Fibroblast of lung (primary cell): ENCODE data around the gene AKR1B15. TPM values are rescaled to one million over a fixed set of nuclear protein-coding genes. Genes with fewer than 3 reads are reported as not detected.
"Not testable (repeated sequence)": the region's sequence is repeated elsewhere in the genome, so short reads cannot be mapped to it uniquely, and the experiment has no call there.

Source experiments
- DNase-seq, 2 donors: peaks; one replicate each; pipeline versions ENCODE4 v3.0.0 to v3.0.0-alpha.2; 2010; ENCODE audit warnings: low read depth in 2 of 2
- H2AFZ ChIP-seq: 2 replicates; pipeline ENCODE4 v1.5.1; 2012; ENCODE audit warnings: low read length, control low read depth, inconsistent platforms
- H3K27ac ChIP-seq: 2 replicates; pipeline ENCODE4 v1.5.1; 2011; ENCODE audit warnings: low read length, control low read depth; ENCODE audit not compliant: insufficient read depth
- H3K27me3 ChIP-seq: 2 replicates; pipeline ENCODE4 v1.5.1; 2011; ENCODE audit warnings: mild to moderate bottlenecking, low read length; ENCODE audit not compliant: control insufficient read depth, insufficient read depth
- H3K36me3 ChIP-seq: 2 replicates; pipeline ENCODE4 v1.5.1; 2011; ENCODE audit warnings: low read length; ENCODE audit not compliant: control insufficient read depth, insufficient read depth
- H3K4me1 ChIP-seq: 2 replicates; pipeline ENCODE4 v1.5.1; 2011; ENCODE audit warnings: low read length; ENCODE audit not compliant: control insufficient read depth, insufficient read depth; ENCODE audit errors: extremely low read depth
- H3K4me2 ChIP-seq: 2 replicates; pipeline ENCODE4 v1.5.1; 2011; ENCODE audit warnings: low read length, control low read depth; ENCODE audit not compliant: insufficient read depth; ENCODE audit errors: extremely low read depth
- H3K4me3 ChIP-seq, 4 experiments: fragments of 200-600 bp in 1 of 4; sonication (generic) in 1 of 4; replicated peaks in 1 of 4; 2 replicates each; pipeline ENCODE4 v1.5.1; 2011 to 2016; ENCODE audit warnings: low read length in 4 of 4, low read depth in 3 of 4, mild to moderate bottlenecking in 3 of 4, control low read depth in 2 of 4, inconsistent platforms in 1 of 4, mixed read lengths in 1 of 4; ENCODE audit not compliant: insufficient read depth in 1 of 4; ENCODE audit errors: control extremely low read depth in 1 of 4
- H3K79me2 ChIP-seq: 2 replicates; pipeline ENCODE4 v1.5.1; 2012; ENCODE audit warnings: mild to moderate bottlenecking, low read length, inconsistent platforms; ENCODE audit not compliant: control insufficient read depth, insufficient read depth
- H3K9ac ChIP-seq: 2 replicates; pipeline ENCODE4 v1.5.1; 2011; ENCODE audit warnings: mild to moderate bottlenecking, low read length, control low read depth; ENCODE audit not compliant: insufficient read depth
- H3K9me3 ChIP-seq: 2 replicates; pipeline ENCODE4 v1.5.1; 2012; ENCODE audit warnings: low read depth, low read length; ENCODE audit not compliant: control insufficient read depth, insufficient read depth
- H4K20me1 ChIP-seq: 2 replicates; pipeline ENCODE4 v1.5.1; 2011; ENCODE audit warnings: low read length; ENCODE audit not compliant: control insufficient read depth, insufficient read depth; ENCODE audit errors: extremely low read depth
- CTCF ChIP-seq, 2 donors: IDR thresholded peaks in 1 of 2; conservative IDR thresholded peaks in 1 of 2; 1 replicate in 1 of 2; 2 replicates in 1 of 2; pipeline ENCODE4 v1.5.1; 2011 to 2012; ENCODE audit warnings: low read length in 2 of 2, control low read depth in 1 of 2, inconsistent platforms in 1 of 2, low read depth in 1 of 2, mild to moderate bottlenecking in 1 of 2
- EZH2 ChIP-seq: IDR thresholded peaks from 2 replicates; pipeline ENCODE4 v1.5.1; 2012; ENCODE audit warnings: low read length, control low read depth, mild to moderate bottlenecking; ENCODE audit errors: missing control alignments
- polyA plus RNA-seq, 2 donors: library from polyadenylated mRNA; depleted of rRNA in 1 of 2; stranded (reverse) in 1 of 2; unstranded in 1 of 2; fragments of >200 nt; gene quantifications; 2 replicates each; pipeline ENCODE4 v1.2.1, GENCODE V29; 2011 to 2012; ENCODE audit warnings: missing spikeins in 1 of 2
- total RNA-seq: library from RNA; depleted of rRNA; stranded (reverse); fragments of >200 nt; gene quantifications from 2 replicates; pipeline ENCODE4 v1.2.1, GENCODE V29; 2014

Gene AKR1B15
- total and polyA plus RNA-seq, 2 donors (not counting 1 experiment from before 2014, with no cell fraction given): not detected

- Histone ChIP-seq H3K79me2 (no peaks in the 10 kb centered on the region), H3K4me2 (no peak overlapping the region), H3K9ac (no peak overlapping the region), H3K4me1 (no peaks in the 10 kb centered on the region), H3K9me3 (no peaks in the 10 kb centered on the region), H3K27ac (no peak overlapping the region), H3K36me3 (no peaks in the 10 kb centered on the region), H2AFZ (no peak overlapping the region), H3K4me3 (no peak overlapping the region), H4K20me1 (no peaks in the 10 kb centered on the region), H3K27me3 (peaks cover 4% of the 10 kb centered on the region)
- no peak for DNase-seq
- no peak for TF ChIP-seq CTCF (conservative IDR thresholded peaks at IDR 0.05 in 1 of 2, IDR thresholded peaks at IDR 0.05 in 1 of 2; ENCODE audit: low read depth in 1 of 2, low read length in 2 of 2)
- TF ChIP-seq EZH2: no peak
Observed at GRCh38 chr7:134535919-134536299, 13.0 kb upstream of the AKR1B15 start.

- H3K79me2 ChIP-seq, DNase-seq, H3K27me3 ChIP-seq, H3K27ac ChIP-seq, H3K36me3 ChIP-seq, H4K20me1 ChIP-seq, H2AFZ ChIP-seq, H3K9ac ChIP-seq, H3K4me3 ChIP-seq, H3K4me2 ChIP-seq, H3K4me1 ChIP-seq, H3K9me3 ChIP-seq: not testable (repeated sequence)
Observed at GRCh38 chr7:134536558-134536957, 12.4 kb upstream of the AKR1B15 start.

GRCh38 chr7:134537273-134537781 lies 11.6 kb upstream of the AKR1B15 start:
- not testable (repeated sequence) for H3K27ac ChIP-seq, H4K20me1 ChIP-seq, H2AFZ ChIP-seq, H3K36me3 ChIP-seq, H3K4me3 ChIP-seq, H3K9me3 ChIP-seq, H3K27me3 ChIP-seq, H3K9ac ChIP-seq, H3K79me2 ChIP-seq, DNase-seq, H3K4me2 ChIP-seq, H3K4me1 ChIP-seq

- Histone ChIP-seq H2AFZ (no peak overlapping the region), H3K27me3 (peaks cover 7% of the 10 kb centered on the region), H3K79me2 (no peaks in the 10 kb centered on the region), H4K20me1 (no peaks in the 10 kb centered on the region), H3K4me3 (no peak overlapping the region), H3K4me1 (no peaks in the 10 kb centered on the region), H3K36me3 (no peaks in the 10 kb centered on the region), H3K27ac (no peak overlapping the region), H3K9me3 (no peaks in the 10 kb centered on the region), H3K9ac (no peak overlapping the region), H3K4me2 (no peak overlapping the region)
- DNase-seq: no peak
- no peak for TF ChIP-seq EZH2
Observed at GRCh38 chr7:134539380-134540004, 9.4 kb upstream of the AKR1B15 start.

- not testable (repeated sequence) for H3K4me1 ChIP-seq, H3K9ac ChIP-seq, H3K79me2 ChIP-seq, H3K27ac ChIP-seq, H3K9me3 ChIP-seq, H3K36me3 ChIP-seq, H4K20me1 ChIP-seq, H3K4me2 ChIP-seq, H2AFZ ChIP-seq, H3K27me3 ChIP-seq, H3K4me3 ChIP-seq, DNase-seq
Observed at GRCh38 chr7:134541501-134542194, 7.3 kb upstream of the AKR1B15 start.
